NCI-H345 treated with DMSO at 0.1 percent for 48 hours (cell line): Measurements from ENCODE around the gene CALML3.

Source experiments
- DNase-seq: peaks from one replicate; lab custom pipeline; 2025; ENCODE audit not compliant: unreplicated experiment; lab: John Stamatoyannopoulos, UW

Gene CALML3

GRCh38 chr10:5538446-5538845 lies 13.7 kb downstream of the CALML3 start:
- no peak for DNase-seq

- no peak for DNase-seq
These were observed 14.3 kb downstream of the CALML3 start for GRCh38 chr10:5538892-5539651.

DNA sequence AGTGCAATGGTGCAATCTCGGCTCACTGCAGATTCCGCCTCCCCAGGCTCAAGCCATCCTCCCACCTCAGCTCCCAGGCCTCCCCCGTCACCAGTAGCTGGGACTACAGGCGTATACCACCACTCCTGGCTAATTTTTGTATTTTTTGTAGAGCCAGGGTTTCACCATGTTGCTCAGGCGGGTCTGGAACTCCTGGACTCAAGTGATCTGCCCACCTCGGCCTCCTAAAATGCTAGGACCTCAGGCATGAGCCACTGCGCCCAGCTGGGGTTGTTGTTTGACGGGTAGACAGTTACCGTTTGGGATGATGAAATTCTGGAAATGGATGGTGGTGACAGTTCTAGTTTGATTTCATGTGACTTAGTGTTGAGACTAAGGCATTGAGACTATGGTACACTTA lies 15.3 kb downstream of the CALML3 start:
- DNase-seq, result no peak

DNA sequence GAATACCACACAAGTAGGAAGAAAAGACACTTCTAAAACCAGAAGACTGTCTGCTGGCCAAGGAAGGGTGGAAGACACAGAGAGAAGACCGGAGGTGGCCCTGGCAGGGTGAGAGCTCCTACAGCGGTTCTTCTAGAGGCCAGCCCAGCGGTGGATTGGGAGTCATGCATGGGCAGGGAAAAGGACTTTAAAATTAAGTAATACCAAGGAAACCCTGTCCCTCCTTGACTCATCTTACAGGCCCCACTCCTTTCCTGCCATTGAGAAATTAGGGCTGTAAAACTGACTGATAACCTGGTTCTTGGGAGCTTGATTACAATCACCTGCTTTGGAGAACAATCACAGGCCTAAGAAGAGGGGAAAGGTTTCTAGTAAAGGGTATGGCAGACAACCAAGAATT lies 16.1 kb downstream of the CALML3 start:
- no peak for DNase-seq

DNA sequence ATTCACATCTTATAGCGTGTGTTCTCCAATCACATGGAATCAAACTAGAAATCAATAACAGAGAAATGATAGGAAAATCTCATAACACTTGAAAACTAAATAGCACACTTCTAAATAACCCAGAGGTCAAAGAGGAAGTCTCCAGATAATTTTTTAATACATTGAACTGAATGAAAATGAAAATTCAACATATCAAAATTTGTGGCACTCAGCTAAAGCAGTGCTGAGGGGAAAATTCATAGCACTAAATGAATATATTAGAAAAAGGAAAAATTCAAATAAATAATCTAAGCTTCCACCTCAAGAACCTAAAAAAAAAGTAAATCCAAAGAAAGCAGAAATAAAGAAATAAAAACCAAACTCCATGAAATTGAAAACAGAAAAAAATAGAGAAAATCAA lies 17.3 kb downstream of the CALML3 start:
- DNase-seq, result no peak

DNA sequence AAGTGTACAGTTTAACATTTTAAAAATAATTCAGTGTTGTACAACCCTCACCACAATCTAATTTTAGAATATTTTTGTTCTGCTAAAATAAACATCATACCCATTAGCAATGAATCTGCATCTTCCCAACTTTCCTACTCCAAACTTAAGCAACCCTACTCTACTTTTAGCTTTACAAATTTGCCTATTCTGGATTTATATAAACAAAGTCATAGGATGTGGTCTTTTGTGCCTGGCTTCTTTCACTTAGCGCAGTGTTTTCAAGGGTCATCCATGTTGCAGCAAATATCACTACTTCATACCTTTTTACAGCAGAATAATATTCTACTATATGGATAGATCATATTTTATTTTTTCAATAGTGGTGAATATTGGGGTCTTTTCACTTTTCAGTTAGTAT lies 18.9 kb downstream of the CALML3 start:
- no peak for DNase-seq

DNA sequence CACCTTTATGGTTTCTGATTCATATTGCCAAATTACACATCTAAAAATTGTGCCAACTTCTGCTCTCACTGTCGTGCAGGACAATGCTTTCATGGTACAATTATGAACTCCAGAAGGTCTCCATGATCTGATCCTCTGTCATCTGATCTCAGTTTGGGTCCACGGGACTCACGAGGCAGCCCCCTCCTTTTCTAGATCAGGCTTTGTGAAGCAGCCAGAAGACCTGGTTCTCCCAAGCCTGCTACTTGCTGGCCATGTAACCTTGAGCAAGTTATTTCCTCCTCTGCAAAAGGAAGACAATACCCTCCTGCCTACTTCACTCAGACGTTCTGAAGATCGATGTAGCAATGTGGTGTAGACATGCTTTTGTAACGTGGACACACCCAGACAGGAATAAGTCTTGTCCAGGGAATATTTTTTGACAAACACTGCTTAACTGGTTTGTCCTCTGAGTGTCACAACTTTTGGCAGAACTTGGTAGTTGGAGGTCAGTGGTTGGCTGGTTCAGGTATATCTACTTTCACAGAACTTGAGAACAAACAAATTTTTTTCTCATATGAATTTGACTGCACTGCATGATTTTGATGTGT lies 19.6 kb downstream of the CALML3 start:
- DNase-seq, result no peak

DNA sequence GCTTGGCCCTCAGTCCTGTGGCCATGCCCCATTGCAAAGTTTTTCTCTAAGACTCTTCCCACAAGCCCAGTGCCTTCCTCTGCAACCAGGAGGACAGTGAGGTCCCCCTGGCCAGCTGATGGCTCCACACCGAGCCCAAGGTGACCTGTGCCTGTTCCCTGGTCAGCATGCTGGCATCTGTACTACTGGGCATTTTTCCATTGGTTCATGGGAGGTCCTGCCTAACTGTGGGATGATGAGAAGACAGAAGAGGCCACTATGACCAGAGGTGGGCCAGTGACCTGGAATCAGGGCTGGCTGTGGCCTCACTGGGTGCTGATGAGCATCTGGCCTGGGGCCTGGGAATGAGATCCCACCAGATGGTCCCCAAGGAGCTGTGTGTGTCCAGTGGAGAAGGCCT lies 20.2 kb downstream of the CALML3 start:
- no peak for DNase-seq

DNA sequence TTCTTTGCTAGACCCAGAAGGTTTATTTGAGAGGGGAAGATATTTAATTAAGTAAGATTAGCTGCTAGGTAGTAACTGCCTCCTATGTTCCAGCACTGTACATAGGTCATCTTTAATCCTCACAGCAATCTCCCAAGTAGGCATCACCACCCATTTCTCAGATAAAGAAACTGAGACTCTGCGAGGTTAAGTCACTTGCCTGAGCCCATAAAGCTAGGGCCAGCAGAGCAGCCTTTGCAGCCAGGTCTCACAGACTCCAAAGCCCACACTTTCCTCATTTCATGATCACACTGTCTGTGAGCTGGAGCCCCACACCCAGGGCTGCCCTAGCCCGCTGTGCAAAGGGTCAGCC lies 20.6 kb downstream of the CALML3 start:
- DNase-seq, result no peak

DNA sequence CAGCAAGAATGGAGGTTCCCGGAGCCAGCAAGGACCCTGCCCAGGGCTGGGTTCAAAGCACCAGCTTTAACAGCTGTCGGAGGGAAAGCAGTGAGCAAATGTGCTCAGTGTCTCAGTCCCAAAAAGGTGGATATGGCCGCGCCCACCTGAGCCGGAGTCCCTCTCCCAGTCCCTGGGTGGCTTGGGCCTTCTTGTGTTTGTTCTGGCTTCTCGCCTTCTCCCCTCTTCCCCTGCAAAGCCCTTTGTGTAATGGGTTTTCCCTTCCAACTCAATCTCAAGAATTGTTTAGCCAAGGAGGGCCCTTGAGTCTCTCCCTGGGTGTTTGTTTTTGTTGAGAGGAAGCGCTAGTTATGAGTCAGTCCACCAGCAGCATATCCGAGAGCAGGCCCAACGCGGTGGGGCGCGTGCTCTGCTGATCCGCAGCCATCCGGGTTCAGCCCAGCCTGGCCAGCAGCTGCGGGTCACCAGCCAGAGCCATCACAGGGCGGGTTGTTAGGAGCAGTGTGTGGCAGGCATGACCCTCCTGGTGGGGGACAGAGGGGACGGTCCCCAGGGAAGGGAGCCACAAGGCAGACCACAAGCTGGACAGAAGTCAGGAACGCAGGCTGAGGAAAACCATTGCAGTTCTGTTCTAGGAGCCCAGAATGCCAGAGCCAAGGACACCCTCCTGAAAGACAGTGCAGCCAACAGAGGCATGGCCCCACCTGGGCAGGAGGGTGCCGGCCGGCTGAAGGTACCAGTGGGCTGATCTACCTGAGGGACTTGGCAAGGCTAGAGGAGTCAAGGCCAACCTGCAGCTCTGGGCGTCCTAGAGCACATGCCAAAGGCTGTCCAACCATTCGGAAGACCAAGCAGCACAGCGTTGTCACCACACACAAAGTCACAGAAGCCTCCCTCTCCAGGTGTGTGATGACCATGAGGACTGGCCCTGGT lies 21.3 kb downstream of the CALML3 start:
- no peak for DNase-seq

GRCh38 chr10:5546891-5547680 lies 22.3 kb downstream of the CALML3 start:
- no peak for DNase-seq

GRCh38 chr10:5547681-5547930 lies 22.8 kb downstream of the CALML3 start:
- no peak for DNase-seq

DNA sequence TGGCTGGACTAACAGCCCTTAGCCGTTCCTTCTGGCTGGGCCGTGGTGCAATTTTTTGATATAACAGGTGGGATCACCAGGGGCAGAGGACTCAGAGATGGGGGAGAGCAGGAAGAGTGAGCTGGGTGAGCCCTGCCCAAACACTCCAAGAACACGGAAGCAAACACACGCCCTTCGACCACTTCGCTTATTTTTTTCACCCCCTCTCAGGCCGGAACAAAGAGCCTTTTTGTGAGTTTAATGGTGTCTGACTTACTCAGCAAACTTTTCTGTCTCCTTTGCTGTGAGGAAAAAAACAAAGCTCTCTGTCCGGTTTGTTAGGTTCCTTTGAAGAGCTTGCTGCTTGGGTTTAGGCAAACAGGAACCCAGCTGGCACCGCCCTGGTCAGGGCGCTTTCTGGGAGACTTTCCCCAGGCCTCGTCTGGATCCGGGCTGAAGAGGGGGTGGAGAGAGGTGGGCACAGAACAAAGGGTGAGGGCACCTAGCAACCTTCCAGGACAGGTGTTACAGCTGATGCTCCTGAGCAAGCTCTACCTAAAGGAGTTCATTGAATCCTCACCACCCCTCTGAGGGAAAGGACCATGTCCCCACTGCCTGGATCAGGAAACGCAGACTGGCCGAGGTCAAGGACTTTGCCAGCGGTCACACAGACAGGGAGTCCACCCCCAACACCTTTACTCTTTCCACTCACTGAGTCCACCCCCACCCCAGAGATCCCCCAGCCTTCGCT lies 23.3 kb downstream of the CALML3 start:
- DNase-seq, result peak; percentile 18

- DNase-seq, result no peak
These were observed 24.9 kb downstream of the CALML3 start for GRCh38 chr10:5549462-5550249.

- no peak for DNase-seq
These were observed 25.4 kb downstream of the CALML3 start for GRCh38 chr10:5550250-5550545.

GRCh38 chr10:5550621-5551530 lies 26.1 kb downstream of the CALML3 start:
- DNase-seq, result no peak

- DNase-seq, result no peak
These were observed 27.0 kb downstream of the CALML3 start for GRCh38 chr10:5551531-5552375.
